HepG2 (cell line): ENCODE results near the gene SEMA4B. TPM values are rescaled to one million over a fixed set of nuclear protein-coding genes. Genes with fewer than 3 reads are reported as not detected.

ENCODE experiments used
- HDAC2 ChIP-seq: sonication (generic); formaldehyde crosslinking; IDR thresholded peaks from 2 replicates; pipeline ENCODE4 v1.4.0; 2020; ENCODE audit warnings: missing genetic modification reagents
- HMGA1 ChIP-seq: sonication (generic); formaldehyde crosslinking; conservative IDR thresholded peaks from 2 replicates; pipeline ENCODE4 v1.4.0; 2020; ENCODE audit warnings: missing genetic modification reagents
- MTA3 ChIP-seq: sonication (generic); formaldehyde crosslinking; IDR thresholded peaks from 2 replicates; pipeline ENCODE4 v1.4.0; 2020; ENCODE audit warnings: missing genetic modification reagents
- NFE2L2 ChIP-seq: fragments of 150-350 bp; IDR thresholded peaks from 2 replicates; pipeline ENCODE4 v1.6.1; 2014; ENCODE audit warnings: low read length
- NFKB2 ChIP-seq: sonication (generic); formaldehyde crosslinking; IDR thresholded peaks from 2 replicates; pipeline ENCODE4 v1.4.0; 2020; ENCODE audit warnings: missing genetic modification reagents, borderline replicate concordance
- PLRG1 ChIP-seq: fragments of 450-650 bp; conservative IDR thresholded peaks from 2 replicates; pipeline ENCODE4 v1.6.1; 2016
- SNRNP70 ChIP-seq: fragments of 200-400 bp; formaldehyde crosslinking; IDR thresholded peaks from 2 replicates; pipeline ENCODE4 v1.6.1; 2017; ENCODE audit warnings: mild to moderate bottlenecking, low read depth, low read length, moderate library complexity
- ZNF879 ChIP-seq: sonication (generic); formaldehyde crosslinking; IDR thresholded peaks from 2 replicates; pipeline ENCODE4 v1.8.1; 2023; ENCODE audit warnings: missing genetic modification reagents
- polyA plus RNA-seq, 8 experiments: library from polyadenylated mRNA; depleted of rRNA in 3 of 8; stranded (reverse) in 7 of 8; unstranded in 1 of 8; fragments of >200 nt; fragmentation: Illumina TruSeq in 4 of 8; extraction: Trizol in 4 of 8; gene quantifications; 2 replicates each; pipeline versions ENCODE4 v1.2.1 to v1.2.3, GENCODE V29; 2011 to 2016; ENCODE audit warnings: low read depth in 4 of 8, missing spikeins in 1 of 8, mixed read lengths in 1 of 8; ENCODE audit not compliant: insufficient read depth in 1 of 8
- total RNA-seq, 5 experiments: library from RNA; depleted of rRNA; stranded (reverse); fragments of >200 nt; fragmentation: Illumina TruSeq; extraction: Trizol; gene quantifications; 2 replicates each; pipeline ENCODE4 v1.2.3, GENCODE V29; 2016; ENCODE audit warnings: low read depth in 1 of 5
- TF ChIP-seq, protein P1 (sequence below): sonication (generic); formaldehyde crosslinking; conservative IDR thresholded peaks from 2 replicates; pipeline ENCODE4 v1.8.0; 2022; ENCODE audit warnings: missing genetic modification reagents
- TF ChIP-seq, protein P2 (sequence below): fragments of 450-650 bp; IDR thresholded peaks from 2 replicates; pipeline ENCODE4 v1.6.1; 2017
- TF ChIP-seq, protein P3 (sequence below): sonication (generic); formaldehyde crosslinking; IDR thresholded peaks from 2 replicates; pipeline ENCODE4 v1.5.1; 2020; ENCODE audit warnings: missing genetic modification reagents, mild to moderate bottlenecking, borderline replicate concordance
- TF ChIP-seq, protein P4 (sequence below): sonication (generic); formaldehyde crosslinking; IDR thresholded peaks from 2 replicates; pipeline ENCODE4 v1.4.0; 2020; ENCODE audit warnings: mild to moderate bottlenecking, missing genetic modification reagents
- TF ChIP-seq, protein P5 (sequence below): sonication (generic); formaldehyde crosslinking; IDR thresholded peaks from 2 replicates; pipeline ENCODE4 v1.4.0; 2020; ENCODE audit warnings: missing genetic modification reagents
- TF ChIP-seq, protein P6 (sequence below): sonication (generic); formaldehyde crosslinking; IDR thresholded peaks from 2 replicates; pipeline ENCODE4 v1.4.0; 2020; ENCODE audit warnings: mild to moderate bottlenecking, missing genetic modification reagents, borderline replicate concordance

The SEMA4B gene
- total and polyA plus RNA-seq, 2 of the 13 experiments (the other 11 are each of a cell fraction or from before 2014, with no cell fraction given) = 2.1 to 17.0 TPM

DNA sequence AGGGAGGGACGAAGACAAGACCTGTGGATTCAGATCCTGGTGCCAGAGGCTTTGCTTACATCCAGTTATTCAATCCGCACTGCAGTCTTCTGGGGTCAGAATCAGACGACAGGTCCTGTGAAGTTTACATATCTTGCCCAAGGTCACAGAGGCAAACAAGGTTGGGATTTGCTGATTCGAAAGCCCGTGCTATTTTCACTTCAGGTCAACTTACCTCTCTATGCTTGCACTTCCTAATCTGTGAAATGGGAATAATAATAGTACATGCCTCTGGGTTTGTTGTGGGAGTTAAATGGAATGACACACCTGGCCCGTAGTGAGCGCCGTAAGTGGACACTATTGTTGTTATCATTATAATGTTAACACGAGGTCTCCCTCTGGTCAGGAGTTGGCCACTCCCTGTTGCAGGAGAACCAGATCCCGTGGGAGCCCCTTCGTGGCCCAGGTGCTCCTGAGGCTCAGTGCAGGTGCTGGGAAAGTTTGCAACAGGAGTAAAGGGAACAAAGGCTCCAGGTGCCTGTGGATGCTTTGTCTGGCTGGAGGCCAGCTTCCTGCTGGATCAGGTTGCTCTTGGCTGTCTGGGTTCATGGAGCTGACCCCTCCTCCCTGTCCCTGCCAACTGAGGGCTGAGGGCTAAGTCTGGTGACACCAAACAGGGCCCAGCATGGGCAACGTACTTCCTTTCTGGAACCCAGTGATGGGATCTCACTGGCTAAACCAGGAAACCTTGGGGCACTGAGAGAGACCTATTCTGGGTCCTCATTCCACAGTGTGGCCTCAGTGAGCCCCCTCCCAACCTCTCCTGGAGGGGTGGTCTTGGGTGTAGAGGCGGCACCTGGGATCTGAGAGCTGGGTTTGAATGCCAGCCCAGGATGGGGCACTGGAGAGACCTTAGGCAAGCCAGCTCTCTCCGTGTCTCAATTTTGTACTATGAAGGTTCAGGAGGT, 40.1 kb upstream of the SEMA4B start (continued):
- TF ChIP-seq, protein P1, sequence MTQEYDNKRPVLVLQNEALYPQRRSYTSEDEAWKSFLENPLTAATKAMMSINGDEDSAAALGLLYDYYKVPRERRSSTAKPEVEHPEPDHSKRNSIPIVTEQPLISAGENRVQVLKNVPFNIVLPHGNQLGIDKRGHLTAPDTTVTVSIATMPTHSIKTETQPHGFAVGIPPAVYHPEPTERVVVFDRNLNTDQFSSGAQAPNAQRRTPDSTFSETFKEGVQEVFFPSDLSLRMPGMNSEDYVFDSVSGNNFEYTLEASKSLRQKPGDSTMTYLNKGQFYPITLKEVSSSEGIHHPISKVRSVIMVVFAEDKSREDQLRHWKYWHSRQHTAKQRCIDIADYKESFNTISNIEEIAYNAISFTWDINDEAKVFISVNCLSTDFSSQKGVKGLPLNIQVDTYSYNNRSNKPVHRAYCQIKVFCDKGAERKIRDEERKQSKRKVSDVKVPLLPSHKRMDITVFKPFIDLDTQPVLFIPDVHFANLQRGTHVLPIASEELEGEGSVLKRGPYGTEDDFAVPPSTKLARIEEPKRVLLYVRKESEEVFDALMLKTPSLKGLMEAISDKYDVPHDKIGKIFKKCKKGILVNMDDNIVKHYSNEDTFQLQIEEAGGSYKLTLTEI (CRISPR knock-in tag) = no peak
- TF ChIP-seq NFKB2 (CRISPR knock-in tag) (no peak), HMGA1 (CRISPR knock-in tag) (no peak), NFE2L2 (no peak), PLRG1 (no peak), ZNF879 (no peak), HDAC2 (0 out of 2 replicates have a peak, but pooled peaks have one; percentile 20), SNRNP70 (no peak), MTA3 (CRISPR knock-in tag) (no peak)
- TF ChIP-seq, protein P2, sequence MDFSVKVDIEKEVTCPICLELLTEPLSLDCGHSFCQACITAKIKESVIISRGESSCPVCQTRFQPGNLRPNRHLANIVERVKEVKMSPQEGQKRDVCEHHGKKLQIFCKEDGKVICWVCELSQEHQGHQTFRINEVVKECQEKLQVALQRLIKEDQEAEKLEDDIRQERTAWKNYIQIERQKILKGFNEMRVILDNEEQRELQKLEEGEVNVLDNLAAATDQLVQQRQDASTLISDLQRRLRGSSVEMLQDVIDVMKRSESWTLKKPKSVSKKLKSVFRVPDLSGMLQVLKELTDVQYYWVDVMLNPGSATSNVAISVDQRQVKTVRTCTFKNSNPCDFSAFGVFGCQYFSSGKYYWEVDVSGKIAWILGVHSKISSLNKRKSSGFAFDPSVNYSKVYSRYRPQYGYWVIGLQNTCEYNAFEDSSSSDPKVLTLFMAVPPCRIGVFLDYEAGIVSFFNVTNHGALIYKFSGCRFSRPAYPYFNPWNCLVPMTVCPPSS = no peak
- TF ChIP-seq, protein P3, sequence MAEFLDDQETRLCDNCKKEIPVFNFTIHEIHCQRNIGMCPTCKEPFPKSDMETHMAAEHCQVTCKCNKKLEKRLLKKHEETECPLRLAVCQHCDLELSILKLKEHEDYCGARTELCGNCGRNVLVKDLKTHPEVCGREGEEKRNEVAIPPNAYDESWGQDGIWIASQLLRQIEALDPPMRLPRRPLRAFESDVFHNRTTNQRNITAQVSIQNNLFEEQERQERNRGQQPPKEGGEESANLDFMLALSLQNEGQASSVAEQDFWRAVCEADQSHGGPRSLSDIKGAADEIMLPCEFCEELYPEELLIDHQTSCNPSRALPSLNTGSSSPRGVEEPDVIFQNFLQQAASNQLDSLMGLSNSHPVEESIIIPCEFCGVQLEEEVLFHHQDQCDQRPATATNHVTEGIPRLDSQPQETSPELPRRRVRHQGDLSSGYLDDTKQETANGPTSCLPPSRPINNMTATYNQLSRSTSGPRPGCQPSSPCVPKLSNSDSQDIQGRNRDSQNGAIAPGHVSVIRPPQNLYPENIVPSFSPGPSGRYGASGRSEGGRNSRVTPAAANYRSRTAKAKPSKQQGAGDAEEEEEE (CRISPR knock-in tag) = no peak
- TF ChIP-seq, protein P4, sequence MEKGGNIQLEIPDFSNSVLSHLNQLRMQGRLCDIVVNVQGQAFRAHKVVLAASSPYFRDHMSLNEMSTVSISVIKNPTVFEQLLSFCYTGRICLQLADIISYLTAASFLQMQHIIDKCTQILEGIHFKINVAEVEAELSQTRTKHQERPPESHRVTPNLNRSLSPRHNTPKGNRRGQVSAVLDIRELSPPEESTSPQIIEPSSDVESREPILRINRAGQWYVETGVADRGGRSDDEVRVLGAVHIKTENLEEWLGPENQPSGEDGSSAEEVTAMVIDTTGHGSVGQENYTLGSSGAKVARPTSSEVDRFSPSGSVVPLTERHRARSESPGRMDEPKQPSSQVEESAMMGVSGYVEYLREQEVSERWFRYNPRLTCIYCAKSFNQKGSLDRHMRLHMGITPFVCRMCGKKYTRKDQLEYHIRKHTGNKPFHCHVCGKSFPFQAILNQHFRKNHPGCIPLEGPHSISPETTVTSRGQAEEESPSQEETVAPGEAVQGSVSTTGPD (CRISPR knock-in tag) = peak; percentile 84; the same call in 1 of the 2 replicates
- TF ChIP-seq, protein P5, sequence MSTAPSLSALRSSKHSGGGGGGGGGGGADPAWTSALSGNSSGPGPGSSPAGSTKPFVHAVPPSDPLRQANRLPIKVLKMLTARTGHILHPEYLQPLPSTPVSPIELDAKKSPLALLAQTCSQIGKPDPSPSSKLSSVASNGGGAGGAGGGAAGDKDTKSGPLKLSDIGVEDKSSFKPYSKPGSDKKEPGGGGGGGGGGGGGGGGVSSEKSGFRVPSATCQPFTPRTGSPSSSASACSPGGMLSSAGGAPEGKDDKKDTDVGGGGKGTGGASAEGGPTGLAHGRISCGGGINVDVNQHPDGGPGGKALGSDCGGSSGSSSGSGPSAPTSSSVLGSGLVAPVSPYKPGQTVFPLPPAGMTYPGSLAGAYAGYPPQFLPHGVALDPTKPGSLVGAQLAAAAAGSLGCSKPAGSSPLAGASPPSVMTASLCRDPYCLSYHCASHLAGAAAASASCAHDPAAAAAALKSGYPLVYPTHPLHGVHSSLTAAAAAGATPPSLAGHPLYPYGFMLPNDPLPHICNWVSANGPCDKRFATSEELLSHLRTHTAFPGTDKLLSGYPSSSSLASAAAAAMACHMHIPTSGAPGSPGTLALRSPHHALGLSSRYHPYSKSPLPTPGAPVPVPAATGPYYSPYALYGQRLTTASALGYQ (CRISPR knock-in tag) = peak; percentile 44; the same call in 1 of the 2 replicates
- TF ChIP-seq, protein P6, sequence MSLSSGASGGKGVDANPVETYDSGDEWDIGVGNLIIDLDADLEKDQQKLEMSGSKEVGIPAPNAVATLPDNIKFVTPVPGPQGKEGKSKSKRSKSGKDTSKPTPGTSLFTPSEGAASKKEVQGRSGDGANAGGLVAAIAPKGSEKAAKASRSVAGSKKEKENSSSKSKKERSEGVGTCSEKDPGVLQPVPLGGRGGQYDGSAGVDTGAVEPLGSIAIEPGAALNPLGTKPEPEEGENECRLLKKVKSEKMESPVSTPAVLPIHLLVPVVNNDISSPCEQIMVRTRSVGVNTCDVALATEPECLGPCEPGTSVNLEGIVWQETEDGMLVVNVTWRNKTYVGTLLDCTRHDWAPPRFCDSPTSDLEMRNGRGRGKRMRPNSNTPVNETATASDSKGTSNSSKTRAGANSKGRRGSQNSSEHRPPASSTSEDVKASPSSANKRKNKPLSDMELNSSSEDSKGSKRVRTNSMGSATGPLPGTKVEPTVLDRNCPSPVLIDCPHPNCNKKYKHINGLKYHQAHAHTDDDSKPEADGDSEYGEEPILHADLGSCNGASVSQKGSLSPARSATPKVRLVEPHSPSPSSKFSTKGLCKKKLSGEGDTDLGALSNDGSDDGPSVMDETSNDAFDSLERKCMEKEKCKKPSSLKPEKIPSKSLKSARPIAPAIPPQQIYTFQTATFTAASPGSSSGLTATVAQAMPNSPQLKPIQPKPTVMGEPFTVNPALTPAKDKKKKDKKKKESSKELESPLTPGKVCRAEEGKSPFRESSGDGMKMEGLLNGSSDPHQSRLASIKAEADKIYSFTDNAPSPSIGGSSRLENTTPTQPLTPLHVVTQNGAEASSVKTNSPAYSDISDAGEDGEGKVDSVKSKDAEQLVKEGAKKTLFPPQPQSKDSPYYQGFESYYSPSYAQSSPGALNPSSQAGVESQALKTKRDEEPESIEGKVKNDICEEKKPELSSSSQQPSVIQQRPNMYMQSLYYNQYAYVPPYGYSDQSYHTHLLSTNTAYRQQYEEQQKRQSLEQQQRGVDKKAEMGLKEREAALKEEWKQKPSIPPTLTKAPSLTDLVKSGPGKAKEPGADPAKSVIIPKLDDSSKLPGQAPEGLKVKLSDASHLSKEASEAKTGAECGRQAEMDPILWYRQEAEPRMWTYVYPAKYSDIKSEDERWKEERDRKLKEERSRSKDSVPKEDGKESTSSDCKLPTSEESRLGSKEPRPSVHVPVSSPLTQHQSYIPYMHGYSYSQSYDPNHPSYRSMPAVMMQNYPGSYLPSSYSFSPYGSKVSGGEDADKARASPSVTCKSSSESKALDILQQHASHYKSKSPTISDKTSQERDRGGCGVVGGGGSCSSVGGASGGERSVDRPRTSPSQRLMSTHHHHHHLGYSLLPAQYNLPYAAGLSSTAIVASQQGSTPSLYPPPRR (CRISPR knock-in tag) = no peak
